ENCODE measurements around the gene MCMBP.

MCMBP gene

GRCh38 chr10:119849944-119850343, 22.7 kb downstream of the MCMBP start:
- Histone ChIP-seq H3K36me3 (ENCODE audit: insufficient read depth, low read length) (peaks cover 77% of the 10 kb centered on the region), H3K9me3 (ENCODE audit: insufficient read depth, low read depth, low read length) (no peaks in the 10 kb centered on the region), H4K20me1 (ENCODE audit: insufficient read depth, low read length, poor library complexity, severe bottlenecking) (no peaks in the 10 kb centered on the region), H3K27me3 (ENCODE audit: insufficient read depth, low read length, poor library complexity, severe bottlenecking) (no peaks in the 10 kb centered on the region), H2AFZ (ENCODE audit: low read length) (no peak overlapping the region), H3K4me2 (ENCODE audit: low read depth, low read length, poor library complexity, severe bottlenecking) (no peak overlapping the region), H3K79me2 (ENCODE audit: insufficient read depth, low read length) (no peaks in the 10 kb centered on the region), H3K4me1 (ENCODE audit: insufficient read depth, low read length, poor library complexity, severe bottlenecking) (no peaks in the 10 kb centered on the region), H3K9me2 (replicated peaks; ENCODE audit: low read depth, low read length) (no peaks in the 10 kb centered on the region), H3K4me3 (ENCODE audit: low read length, poor library complexity, severe bottlenecking) (no peak overlapping the region), H3K9ac (ENCODE audit: low read depth, low read length, poor library complexity, severe bottlenecking) (no peak overlapping the region), H3F3A (ENCODE audit: low read depth) (no peaks in the 10 kb centered on the region)
- TF ChIP-seq CTCF (conservative IDR thresholded peaks at IDR 0.05; ENCODE audit: low read length) (no peak), EZH2phosphoT487 (IDR thresholded peaks at IDR 0.05; ENCODE audit: borderline replicate concordance) (no peak)

GRCh38 chr10:119849031-119849789, 23.4 kb downstream of the MCMBP start:
- H3K79me2 ChIP-seq (ENCODE audit: insufficient read depth, low read length) = no peaks in the 10 kb centered on the region
- no peak overlapping the region for H3K9ac ChIP-seq (ENCODE audit: low read depth, low read length, poor library complexity, severe bottlenecking)
- H2AFZ ChIP-seq (ENCODE audit: low read length) = no peak overlapping the region
- no peaks in the 10 kb centered on the region for H3K9me3 ChIP-seq (ENCODE audit: insufficient read depth, low read depth, low read length)
- no peaks in the 10 kb centered on the region for H3K4me1 ChIP-seq (ENCODE audit: insufficient read depth, low read length, poor library complexity, severe bottlenecking)
- no peaks in the 10 kb centered on the region for H3F3A ChIP-seq (ENCODE audit: low read depth)
- no peaks in the 10 kb centered on the region for H3K27me3 ChIP-seq (ENCODE audit: insufficient read depth, low read length, poor library complexity, severe bottlenecking)
- no peaks in the 10 kb centered on the region for H3K9me2 ChIP-seq (replicated peaks; ENCODE audit: low read depth, low read length)
- H3K4me2 ChIP-seq (ENCODE audit: low read depth, low read length, poor library complexity, severe bottlenecking) = no peak overlapping the region
- H3K4me3 ChIP-seq (ENCODE audit: low read length, poor library complexity, severe bottlenecking) = no peak overlapping the region
- H4K20me1 ChIP-seq (ENCODE audit: insufficient read depth, low read length, poor library complexity, severe bottlenecking) = no peaks in the 10 kb centered on the region
- TF ChIP-seq EZH2phosphoT487 (IDR thresholded peaks at IDR 0.05; ENCODE audit: borderline replicate concordance) = no peak
- TF ChIP-seq CTCF (conservative IDR thresholded peaks at IDR 0.05; ENCODE audit: low read length) = no peak
- peaks cover 83% of the 10 kb centered on the region for H3K36me3 ChIP-seq (ENCODE audit: insufficient read depth, low read length)

- Histone ChIP-seq H3K9me3 (ENCODE audit: insufficient read depth, low read depth, low read length) (no peaks in the 10 kb centered on the region), H2AFZ (ENCODE audit: low read length) (no peak overlapping the region), H3K4me3 (ENCODE audit: low read length, poor library complexity, severe bottlenecking) (no peak overlapping the region), H3K4me1 (ENCODE audit: insufficient read depth, low read length, poor library complexity, severe bottlenecking) (no peaks in the 10 kb centered on the region), H3K9ac (ENCODE audit: low read depth, low read length, poor library complexity, severe bottlenecking) (no peak overlapping the region), H3F3A (ENCODE audit: low read depth) (no peaks in the 10 kb centered on the region), H3K4me2 (ENCODE audit: low read depth, low read length, poor library complexity, severe bottlenecking) (no peak overlapping the region), H3K27me3 (ENCODE audit: insufficient read depth, low read length, poor library complexity, severe bottlenecking) (no peaks in the 10 kb centered on the region), H4K20me1 (ENCODE audit: insufficient read depth, low read length, poor library complexity, severe bottlenecking) (no peaks in the 10 kb centered on the region), H3K9me2 (replicated peaks; ENCODE audit: low read depth, low read length) (no peaks in the 10 kb centered on the region), H3K79me2 (ENCODE audit: insufficient read depth, low read length) (no peaks in the 10 kb centered on the region), H3K36me3 (ENCODE audit: insufficient read depth, low read length) (peaks cover 94% of the 10 kb centered on the region)
- TF ChIP-seq EZH2phosphoT487 (IDR thresholded peaks at IDR 0.05; ENCODE audit: borderline replicate concordance) (no peak), CTCF (conservative IDR thresholded peaks at IDR 0.05; ENCODE audit: low read length) (no peak)
Observed at GRCh38 chr10:119845656-119846055, 27.0 kb downstream of the MCMBP start.
